Stimulated activated CD4-positive, alpha-beta T cell treated with anti-CD3 and anti-CD28 coated beads, TNF-alpha, amount 100 ng/mL, for 4 hours (primary cell): Measurements from ENCODE around the gene GUCY2D.
A peak's percentile ranks its signal among the peaks of the same experiment; 100 is the strongest.
"Not testable (repeated sequence)": the region's sequence is repeated elsewhere in the genome, so short reads cannot be mapped to it uniquely, and the experiment has no call there.

Experiments used
- DNase-seq, 3 experiments: peaks; one replicate each; pipeline ENCODE4 v3.0.0-alpha.2; 2020; ENCODE audit warnings: low read depth in 3 of 3

GUCY2D gene

DNA sequence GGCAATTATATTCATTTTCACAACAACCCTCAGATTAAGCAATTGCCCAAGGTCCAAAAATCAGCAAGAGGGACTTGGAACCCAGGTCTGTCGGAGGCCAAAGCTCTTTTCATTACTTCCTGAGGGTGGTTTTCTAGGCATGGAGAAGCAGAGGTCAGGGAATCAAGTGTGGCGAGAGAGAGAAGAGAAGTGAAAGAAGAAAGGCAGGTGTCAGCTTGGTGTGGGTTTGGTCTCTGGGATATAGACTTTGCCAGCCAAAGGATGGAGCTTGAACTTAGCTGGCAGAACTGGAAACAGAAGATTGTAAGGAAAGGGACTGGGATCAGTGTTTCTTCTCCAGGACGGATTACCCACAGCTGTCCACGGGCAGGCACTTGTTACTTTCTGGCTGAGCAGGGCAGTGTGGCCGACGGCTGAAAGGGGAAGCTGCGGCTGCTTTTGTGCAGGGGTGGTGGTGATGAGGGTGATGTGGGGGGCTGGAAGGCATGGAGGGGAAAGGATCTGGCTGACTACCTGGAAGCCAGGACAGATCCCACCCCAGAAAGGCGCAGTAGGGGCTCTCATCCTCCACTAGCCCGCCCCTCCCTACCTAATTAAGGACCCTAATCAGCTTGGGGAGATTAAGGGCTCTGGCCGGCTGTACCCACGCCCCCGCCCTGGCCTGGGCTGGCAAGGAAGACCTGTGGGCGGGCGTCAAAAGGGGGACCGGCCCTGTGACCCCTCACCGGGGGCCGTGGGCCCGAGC, at the start of gene GUCY2D:
TSS of gene GUCY2D (plus strand) at position 640 of the 745 bp plus-strand sequence. CDS start 433 bp downstream, outside the sequence.
- DNase-seq = no peak

DNA sequence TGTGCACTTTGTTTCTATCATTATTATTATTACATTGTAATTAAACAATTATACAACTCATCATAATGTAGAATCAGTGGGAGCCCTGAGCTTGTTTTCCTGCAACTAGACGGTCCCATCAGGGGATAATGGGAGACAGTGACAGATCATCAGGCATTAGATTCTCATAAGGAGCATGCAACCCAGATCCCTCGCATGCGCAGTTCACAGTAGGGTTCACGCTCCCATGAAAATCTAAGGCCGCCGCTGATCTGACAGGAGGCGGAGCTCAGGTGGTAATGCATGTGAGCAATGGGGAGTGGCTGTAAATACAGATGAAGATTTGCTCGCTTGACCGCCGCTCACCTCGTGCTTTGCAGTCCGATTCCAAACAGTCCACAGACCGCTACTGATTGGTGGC, 49.1 kb upstream of the GUCY2D start:
- DNase-seq = not testable (repeated sequence)

DNA sequence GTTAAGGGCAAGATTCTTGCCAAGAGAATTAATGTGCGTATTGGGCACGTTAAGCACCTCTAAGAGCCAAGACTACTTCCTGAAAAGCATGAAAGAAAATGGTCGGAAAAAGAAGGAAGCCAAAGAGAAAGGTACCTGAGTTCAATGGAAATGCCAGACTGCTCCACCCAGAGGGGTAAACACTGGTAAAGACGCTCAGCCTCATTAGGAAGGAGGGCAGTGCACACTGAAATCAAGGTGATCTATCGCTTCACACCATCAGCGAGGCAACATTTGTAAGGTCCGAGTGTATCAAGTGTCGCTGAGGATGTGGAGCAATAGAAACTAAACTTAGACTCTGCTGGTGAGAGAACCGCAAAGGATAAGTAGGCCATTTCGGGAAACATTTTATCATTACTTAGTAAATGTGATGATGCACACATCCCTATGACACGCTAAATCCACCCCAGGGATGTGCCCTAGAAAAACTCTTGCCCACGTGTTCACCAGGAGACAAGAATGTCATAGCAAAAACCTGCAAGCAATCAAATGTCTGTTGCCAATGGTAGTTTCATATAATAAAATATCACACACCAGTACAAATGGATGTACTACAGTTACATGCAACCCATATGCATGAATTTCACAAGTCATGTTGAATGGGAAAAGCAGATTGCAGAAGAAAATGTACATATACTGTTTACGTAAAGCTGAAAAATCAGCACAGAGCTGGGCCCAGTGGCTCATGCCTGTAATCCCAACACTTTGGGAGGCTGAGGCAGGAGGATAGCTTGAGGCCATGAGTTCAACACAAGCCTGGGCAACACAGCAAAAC, 46.8 kb upstream of the GUCY2D start:
- no peak for DNase-seq

DNA sequence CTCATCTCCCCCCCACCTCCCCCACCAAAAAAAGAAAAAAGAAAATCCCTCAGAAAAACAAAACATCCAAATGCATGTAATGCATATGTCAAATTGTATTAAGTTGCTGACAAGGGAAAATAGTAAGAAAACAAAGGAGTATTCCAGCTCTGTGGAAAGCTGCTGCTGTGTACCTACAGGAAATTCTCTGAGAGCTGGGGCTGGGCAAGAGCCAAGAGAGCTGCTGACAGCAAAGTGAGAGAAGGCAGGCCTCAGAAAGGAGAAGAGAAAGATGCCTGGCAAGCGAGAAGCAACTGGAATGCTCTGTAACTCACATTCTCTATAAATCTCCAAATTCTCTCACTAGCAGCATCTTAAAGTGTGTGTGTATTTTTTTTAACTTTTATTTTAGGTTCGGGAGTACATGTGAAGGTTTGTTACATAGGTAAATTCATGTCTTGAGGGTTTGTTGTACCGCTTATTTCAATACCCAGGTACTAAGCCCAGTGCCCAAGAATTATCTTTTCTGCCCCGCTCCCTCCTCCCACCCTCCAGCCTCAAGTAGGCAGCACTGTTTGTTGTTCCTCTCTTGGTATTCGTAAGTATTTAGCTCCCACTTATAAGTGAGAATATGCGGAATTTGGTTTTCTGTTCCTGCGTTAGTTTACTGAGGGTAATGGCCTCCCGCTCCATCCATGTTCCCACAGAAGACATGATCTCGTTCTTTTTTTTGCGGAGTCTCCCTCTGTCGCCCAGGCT, 46.0 kb upstream of the GUCY2D start:
- DNase-seq = no peak

DNA sequence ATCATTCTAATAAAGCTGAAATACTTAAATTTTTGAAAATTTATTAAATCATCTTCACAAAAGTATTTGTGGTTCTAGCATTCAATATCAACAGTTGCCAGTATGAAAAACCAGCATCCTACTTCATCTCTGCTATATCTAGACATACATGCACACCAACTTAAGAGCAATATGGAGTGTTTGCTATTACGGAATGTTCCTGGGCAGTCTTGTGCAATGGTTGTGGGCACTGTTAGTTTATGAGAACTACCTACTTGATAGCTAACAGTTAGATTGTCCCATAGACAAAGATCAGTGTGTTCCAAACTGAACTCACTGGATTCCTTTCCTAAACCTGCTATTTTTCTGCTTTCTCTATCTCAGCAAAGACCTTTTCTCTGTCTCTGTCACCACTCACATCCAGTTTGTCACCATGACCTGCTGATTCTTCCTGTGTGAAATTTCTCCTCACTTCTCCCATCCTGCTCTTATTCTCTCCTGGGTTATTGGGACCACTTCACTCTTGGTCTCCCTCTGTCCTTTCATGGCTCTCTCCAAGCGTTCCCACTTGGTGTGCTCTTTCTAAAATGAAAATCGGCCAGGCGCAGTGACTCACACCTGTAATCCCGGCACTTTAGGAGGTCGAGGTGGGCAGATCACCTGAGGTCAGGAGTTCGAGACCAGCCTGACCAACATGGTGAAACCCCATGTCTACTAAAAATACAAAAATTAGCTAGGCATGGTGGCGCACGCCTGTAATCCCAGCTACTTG, 42.7 kb upstream of the GUCY2D start:
- no peak for DNase-seq

DNA sequence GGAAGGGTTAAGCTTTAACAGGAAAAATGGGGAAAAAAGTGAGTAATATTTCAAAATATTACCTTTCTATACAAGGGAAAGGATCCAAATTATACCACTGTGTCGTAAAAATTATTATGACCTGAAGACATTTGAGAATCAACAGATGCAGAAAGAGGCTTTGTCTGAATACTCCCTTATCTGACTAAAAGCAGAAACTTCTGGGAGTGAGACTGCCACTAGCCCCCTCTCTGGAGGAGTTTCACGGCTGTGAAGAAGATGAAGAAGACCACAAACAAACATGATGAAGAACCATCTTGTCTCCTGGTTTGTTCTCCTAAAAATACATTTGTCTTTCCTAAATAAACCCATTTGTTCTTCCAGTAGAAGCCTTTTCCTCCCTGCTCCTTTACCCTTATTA, 41.0 kb upstream of the GUCY2D start:
- DNase-seq = no peak

DNA sequence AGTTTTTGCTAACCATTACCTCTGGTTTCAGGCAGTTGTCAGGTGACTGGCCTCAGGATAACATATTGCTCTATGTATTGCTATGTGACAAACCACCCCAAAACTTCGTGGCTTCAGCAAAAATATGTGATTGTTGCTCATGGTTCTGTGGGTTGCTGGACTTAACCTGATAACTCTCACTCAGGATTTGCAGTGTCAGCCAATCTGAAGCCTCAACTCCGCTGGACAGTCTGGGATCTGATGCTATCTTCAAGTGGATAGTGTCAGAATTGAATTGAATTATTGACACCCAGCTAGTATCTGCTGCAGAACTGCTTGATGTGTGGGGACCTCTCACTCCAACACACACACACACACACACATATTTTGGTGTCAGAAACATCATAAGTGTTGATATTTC, 34.7 kb upstream of the GUCY2D start:
- no peak for DNase-seq

DNA sequence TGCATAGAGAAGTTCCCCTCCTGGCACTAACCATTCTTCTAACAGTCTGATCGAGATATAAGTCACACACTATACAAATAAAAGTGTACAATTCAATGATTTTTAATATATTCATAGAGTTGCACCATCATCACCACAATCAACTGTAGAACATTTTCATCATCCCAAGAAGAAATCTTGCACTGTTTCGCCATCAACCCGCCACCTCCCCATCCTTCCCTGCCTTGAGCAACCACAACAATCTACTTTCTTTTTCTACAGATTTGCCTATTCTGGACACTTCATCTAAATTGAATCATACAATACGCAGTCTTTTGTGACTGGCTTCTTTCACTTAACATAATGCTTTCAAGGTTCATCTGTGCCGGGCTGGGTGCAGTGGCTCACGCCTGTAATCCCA, 33.0 kb upstream of the GUCY2D start:
- DNase-seq = no peak

DNA sequence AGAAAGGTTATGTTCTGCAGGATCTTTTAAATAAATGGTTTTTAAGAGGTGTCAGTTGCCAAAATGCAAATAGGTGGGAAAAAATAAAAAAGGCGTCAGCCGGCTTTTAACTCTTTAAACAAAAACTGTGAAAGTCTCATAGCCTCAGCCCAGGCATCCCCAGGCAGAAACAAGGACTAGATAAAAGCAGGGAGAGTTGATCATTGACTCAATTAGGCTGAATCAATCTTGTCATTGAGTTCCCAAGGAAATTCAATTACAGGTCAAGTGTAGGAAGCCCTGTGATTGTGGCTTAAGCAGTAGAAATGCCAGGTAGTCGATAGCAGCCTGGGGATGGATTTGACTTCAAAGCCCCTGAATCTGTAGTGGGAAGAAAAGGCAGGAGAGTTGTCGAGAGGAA, 30.8 kb upstream of the GUCY2D start:
- DNase-seq = no peak

DNA sequence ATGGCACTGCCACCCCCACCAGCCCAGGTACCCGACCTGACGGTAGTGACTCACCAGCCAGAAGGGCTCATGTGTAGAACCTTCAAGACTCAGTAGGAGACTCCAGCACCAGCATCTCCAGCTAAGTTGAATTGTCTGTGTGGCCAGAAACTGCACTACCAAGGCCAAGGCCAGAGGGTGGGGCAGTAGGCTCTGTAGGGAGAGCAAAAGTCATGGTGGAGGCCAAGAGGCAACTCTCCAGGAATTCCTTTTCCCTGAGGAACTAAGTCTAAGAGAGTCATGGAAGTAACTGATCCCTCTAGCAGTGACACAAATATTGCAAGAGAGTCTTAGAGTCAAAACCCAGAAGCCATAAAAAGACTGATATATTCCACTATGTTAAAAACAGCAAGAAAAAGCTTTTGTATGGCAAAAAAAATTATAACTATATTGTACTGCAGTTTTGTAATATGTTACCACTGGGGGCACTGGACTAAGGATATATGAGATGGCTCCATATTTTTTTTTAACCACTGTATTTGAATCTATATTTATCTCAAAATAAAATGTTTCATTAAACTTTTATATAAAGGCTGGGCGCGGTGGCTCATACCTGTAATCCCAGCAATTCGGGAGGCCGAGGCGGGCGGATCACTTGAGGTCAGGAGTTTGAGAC, 30.2 kb upstream of the GUCY2D start:
- DNase-seq = no peak

DNA sequence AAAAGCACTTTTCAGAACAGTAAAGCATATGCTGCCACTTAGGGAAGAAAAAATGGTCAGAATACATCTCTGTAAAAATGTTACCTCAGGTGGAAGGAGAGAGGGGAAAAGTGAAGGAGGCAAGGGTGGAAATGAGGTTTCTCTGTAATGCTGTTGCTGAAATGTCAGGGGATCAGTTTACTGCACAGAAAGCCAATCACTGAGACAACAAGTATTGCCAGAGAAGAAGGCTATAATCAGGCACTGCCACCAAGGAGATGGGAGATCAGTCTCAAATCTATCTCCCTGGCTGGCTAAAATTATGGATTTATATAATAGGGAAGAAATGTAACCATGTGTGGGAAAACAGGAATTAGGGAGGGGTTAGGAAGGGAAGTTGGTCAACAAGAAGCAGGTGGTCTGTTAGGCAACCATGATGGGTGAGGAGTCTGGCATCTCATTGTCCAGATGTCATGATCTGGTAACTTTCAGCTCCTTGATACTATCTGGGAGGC, 27.7 kb upstream of the GUCY2D start:
- no peak for DNase-seq

DNA sequence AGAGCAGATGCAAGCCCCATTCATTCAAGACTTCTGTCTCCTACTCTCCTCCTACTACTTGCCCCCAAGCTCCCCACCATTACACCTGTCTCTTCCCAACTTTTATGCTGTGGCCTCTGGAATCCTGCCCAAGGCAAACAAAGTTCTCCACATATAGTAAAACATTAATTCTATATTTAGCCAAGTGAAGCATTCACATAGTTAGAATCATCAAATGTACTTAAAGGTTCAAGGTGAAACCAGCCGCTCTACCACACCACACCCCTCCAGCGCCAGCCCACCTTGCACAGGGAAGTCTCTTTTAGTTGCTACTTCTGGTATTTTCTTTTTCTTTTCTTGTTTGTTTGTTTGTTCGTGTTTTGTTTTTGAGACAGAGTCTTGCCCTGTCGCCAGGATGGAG, 25.4 kb upstream of the GUCY2D start:
- no peak for DNase-seq

DNA sequence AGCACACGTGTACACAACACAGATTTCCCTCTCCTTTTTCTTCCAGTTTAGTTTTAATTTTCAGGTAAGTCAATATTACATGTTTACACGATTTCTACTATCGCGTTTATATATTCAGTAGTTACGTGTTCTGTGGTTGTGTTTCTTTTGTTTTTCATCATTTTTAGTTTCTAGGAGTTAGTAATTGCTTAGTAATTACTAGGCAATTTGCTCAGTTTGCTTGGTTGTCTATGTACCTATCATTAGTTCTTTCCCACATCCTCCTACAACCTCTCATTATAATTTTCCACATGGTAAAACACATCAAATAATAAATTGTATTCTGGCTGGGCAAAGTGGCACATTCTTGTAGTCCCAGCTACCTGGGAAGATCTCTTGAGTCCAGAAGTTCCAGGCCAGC, 24.6 kb upstream of the GUCY2D start:
- no peak for DNase-seq

DNA sequence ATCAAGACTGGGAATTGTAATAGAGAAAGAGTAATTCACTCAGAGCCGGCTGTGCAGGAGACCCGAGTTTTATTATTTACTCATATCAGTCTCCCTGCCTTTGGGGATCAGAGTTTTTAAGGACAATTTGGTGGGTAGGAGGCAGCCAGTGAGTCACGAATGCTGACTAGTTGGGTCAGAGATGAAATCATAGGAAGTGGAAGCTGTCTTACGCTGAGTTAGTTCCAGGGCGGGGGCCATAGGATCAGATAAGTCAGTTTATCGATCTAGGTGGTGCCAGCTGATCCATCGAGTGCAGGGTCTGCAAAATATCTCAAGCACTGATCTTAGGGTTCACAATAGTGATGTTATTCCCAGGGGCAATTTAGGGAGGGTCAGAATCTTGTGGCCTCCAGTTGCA, 20.2 kb upstream of the GUCY2D start:
- DNase-seq = no peak

DNA sequence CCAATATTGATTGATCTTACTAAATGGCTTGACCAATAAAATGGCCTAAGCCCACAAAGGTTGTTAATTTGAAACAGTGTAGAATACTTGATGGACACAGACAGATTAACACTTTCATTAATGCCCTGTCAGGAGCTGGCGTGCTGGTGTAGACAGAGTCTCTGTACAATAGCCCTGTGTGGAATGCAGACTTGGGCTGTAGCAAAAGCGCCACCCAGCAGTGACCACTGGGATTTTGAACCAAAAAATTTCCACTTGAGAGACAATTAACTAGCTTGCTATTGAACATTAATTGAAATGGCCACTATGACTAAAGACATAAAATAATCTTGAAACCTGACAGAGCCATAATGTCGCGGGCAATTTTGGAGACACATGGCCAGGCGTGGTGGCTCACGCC, 19.7 kb upstream of the GUCY2D start:
- DNase-seq = no peak

DNA sequence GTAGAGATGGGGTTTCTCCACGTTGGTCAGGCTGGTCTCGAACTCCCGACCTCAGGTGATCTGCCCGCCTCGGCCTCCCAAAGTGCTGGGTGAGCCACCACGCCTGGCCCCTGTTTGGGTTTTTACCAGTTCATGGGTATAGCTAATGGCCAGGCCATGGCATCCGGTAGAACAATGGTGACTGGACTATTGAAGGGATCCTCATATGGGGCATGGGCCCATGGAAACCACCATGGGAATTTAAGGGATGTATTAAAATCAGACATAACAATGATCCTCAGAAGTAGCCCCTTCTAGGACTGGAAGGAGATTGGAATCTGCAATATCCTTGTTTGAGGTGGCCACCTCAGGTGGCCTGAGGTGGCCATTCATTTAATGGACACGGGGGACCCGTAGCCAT, 17.5 kb upstream of the GUCY2D start:
- DNase-seq = no peak

DNA sequence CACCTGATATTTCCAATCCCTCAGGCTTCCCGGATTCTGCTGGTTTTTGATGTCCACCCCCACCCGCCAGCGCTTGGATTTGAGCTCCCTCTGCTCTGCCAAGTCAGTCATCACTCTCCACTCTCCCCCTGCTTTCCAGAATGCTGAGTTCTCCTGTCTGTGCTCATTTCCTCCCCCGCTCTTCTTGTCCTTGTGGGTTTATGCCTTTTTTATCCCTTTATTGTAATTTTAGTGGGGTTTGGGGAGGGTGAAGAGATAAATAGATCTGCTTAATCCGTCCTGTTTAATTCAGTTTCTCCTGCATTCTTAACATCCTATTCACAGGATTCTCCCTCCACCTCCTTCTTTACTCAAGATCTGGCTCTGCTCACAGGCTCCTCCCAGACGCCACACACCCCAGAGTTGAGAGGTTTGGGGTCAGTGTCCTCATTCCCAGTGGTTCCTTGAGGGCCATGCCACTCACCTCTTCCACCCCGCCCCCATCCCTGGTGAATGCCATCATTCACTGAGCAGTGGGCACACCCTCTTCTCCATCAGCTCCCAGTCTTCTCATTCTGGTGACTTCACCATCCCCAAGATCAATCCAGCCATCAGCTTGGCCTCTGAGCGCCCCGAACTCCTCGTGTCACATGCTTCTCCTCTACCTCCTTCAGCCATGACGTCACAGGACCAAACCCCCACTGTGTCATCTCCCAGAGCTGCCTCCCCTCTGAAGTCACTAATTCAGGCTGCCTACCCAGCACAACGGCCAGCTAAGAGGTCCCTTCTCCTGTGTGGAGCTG, 15.1 kb upstream of the GUCY2D start:
- no peak for DNase-seq

DNA sequence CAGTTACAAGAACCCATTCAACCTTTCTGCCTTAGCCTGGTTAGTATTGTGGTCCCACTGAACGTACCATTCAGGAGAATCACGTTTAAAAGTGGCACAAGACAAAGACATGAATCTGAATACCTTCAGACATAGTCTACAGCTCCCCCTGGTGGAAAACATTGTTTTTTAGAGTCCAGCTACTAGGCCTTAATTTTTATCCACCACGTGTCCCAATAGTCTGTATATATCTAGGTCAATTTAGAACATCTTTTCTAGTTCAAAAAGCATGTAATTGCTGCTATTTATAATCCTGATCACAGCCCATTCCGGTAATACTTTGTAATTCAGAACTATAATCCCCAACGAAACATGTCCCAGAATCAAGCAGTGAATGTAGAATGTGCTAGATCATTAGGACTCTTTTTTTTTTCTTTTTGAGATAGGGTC, 13.7 kb upstream of the GUCY2D start:
- DNase-seq = peak in 1 of 3 experiments; percentile 41

DNA sequence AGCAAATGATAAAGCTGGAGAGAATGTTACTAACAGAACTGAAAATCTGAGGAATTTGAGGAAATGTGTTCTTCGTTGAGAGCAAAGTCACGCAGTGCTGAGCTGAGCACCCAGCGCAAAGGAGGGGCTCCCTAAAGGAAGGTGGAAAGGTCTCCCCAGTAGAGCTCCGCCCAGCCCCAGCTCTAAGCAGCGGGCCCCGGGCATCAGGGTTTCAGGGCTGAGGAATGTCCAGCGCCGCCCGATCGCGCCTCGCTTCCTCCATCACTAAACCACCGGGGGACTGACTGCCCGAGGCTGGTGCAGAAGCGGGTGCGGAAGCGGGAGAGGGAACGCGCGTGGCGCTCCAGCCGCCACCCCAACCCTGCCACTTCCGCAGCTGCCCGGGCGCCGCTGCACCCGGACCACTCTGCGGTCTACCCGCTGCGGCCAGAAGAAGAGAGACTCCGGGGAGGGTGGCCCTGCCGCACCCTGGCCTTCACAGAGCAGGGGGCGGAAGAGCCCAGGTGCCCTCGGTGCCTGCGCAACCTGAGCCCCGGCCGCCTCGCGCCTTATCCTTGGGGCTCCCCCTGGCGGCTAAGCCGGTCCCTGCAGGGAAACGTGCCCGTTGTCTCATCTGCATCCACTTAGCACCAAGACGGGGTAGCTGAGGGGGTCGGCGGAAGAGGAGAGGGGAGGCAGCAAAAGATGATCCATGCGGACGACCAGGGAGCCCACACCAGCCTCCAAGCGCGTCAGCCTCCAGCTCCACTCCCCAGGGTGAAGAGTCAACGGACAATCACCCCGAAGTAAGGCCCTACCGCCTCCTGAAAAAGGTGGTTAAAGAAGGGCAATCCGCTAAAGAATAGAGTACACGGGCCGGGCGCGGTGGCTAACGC, 12.4 kb upstream of the GUCY2D start:
- DNase-seq = peak; percentile 88 to 98 (median 92)
